H9 (cell line): ENCODE measurements around the gene AEN. TPM values are rescaled to one million over a fixed set of nuclear protein-coding genes. Genes with fewer than 3 reads are reported as not detected.

Experiments used
- DNase-seq: peaks from one replicate; pipeline ENCODE4 v3.0.0-alpha.2; 2017
- H2AFZ ChIP-seq: one replicate; pipeline ENCODE4 v1.6.1; 2013; ENCODE audit warnings: mild to moderate bottlenecking, low read length, control low read depth, moderate library complexity
- H2AK5ac ChIP-seq: 2 replicates; pipeline ENCODE4 v1.6.1; 2013; ENCODE audit warnings: low read length, control low read depth, mixed read lengths; ENCODE audit not compliant: insufficient read length
- H2BK120ac ChIP-seq: one replicate; pipeline ENCODE4 v1.6.1; 2013; ENCODE audit warnings: low read depth, mild to moderate bottlenecking, low read length, control low read depth, inconsistent platforms; ENCODE audit not compliant: poor library complexity, severe bottlenecking
- H2BK12ac ChIP-seq: 2 replicates; pipeline ENCODE4 v1.6.1; 2013; ENCODE audit warnings: low read length, control low read depth, mixed read lengths, low read depth; ENCODE audit not compliant: insufficient read length
- H2BK15ac ChIP-seq: 2 replicates; pipeline ENCODE4 v1.6.1; 2013; ENCODE audit warnings: low read depth, low read length, control low read depth
- H2BK20ac ChIP-seq: one replicate; pipeline ENCODE4 v1.6.1; 2013; ENCODE audit warnings: low read depth, mild to moderate bottlenecking, low read length, control low read depth, inconsistent platforms; ENCODE audit not compliant: poor library complexity, severe bottlenecking
- H2BK5ac ChIP-seq: 2 replicates; pipeline ENCODE4 v1.6.1; 2013; ENCODE audit warnings: low read length, control low read depth, mixed read lengths; ENCODE audit not compliant: insufficient read length
- H3K14ac ChIP-seq: 2 replicates; pipeline ENCODE4 v1.6.1; 2013; ENCODE audit warnings: low read length, control low read depth; ENCODE audit not compliant: insufficient read depth
- H3K18ac ChIP-seq: 2 replicates; pipeline ENCODE4 v1.6.1; 2013; ENCODE audit warnings: low read depth, mild to moderate bottlenecking, mixed read lengths, low read length, control low read depth; ENCODE audit not compliant: insufficient read length
- H3K23ac ChIP-seq: 2 replicates; pipeline ENCODE4 v1.6.1; 2013; ENCODE audit warnings: low read length, control low read depth, mixed read lengths, low read depth; ENCODE audit not compliant: insufficient read length
- H3K23me2 ChIP-seq: 2 replicates; pipeline ENCODE4 v1.6.1; 2013; ENCODE audit warnings: low read depth, mild to moderate bottlenecking, mixed read lengths, low read length, control low read depth; ENCODE audit not compliant: insufficient read length, poor library complexity, severe bottlenecking
- H3K27ac ChIP-seq: 2 replicates; pipeline ENCODE4 v1.5.1; 2013; ENCODE audit warnings: low read length, control low read depth, mixed read lengths, low read depth; ENCODE audit not compliant: insufficient read length
- H3K27me3 ChIP-seq: 2 replicates; pipeline ENCODE4 v1.6.1; 2013; ENCODE audit warnings: low read length, control low read depth, inconsistent platforms; ENCODE audit not compliant: insufficient read depth
- H3K4ac ChIP-seq: 2 replicates; pipeline ENCODE4 v1.6.1; 2013; ENCODE audit warnings: low read depth, mild to moderate bottlenecking, control low read depth, inconsistent platforms, low read length, moderate library complexity
- H3K4me1 ChIP-seq: 2 replicates; pipeline ENCODE4 v1.6.1; 2013; ENCODE audit warnings: low read length, control low read depth, inconsistent platforms; ENCODE audit not compliant: insufficient read depth
- H3K4me2 ChIP-seq: 2 replicates; pipeline ENCODE4 v1.6.1; 2013; ENCODE audit warnings: low read length, control low read depth, mixed read lengths; ENCODE audit not compliant: insufficient read length, insufficient read depth
- H3K56ac ChIP-seq: 2 replicates; pipeline ENCODE4 v1.6.1; 2013; ENCODE audit warnings: low read depth, mild to moderate bottlenecking, mixed read lengths, low read length, control low read depth; ENCODE audit not compliant: insufficient read length
- H3K79me1 ChIP-seq: 2 replicates; pipeline ENCODE4 v1.6.1; 2013; ENCODE audit warnings: low read depth, mild to moderate bottlenecking, moderate library complexity, low read length, control low read depth, inconsistent platforms; ENCODE audit not compliant: insufficient read depth, poor library complexity, severe bottlenecking
- H3K79me2 ChIP-seq: 2 replicates; pipeline ENCODE4 v1.6.1; 2013; ENCODE audit warnings: low read length, control low read depth, inconsistent platforms; ENCODE audit not compliant: insufficient read depth
- H3K9ac ChIP-seq: 2 replicates; pipeline ENCODE4 v1.6.1; 2013; ENCODE audit warnings: low read length, control low read depth, mixed read lengths; ENCODE audit not compliant: insufficient read length; ENCODE audit errors: extremely low read depth
- H3K9me3 ChIP-seq: one replicate; pipeline ENCODE4 v1.6.1; 2013; ENCODE audit warnings: low read depth, low read length, inconsistent platforms; ENCODE audit not compliant: control insufficient read depth
- H3T11ph ChIP-seq: one replicate; pipeline ENCODE4 v1.6.1; 2013; ENCODE audit warnings: mild to moderate bottlenecking, low read length, control low read depth, inconsistent platforms
- H4K20me1 ChIP-seq: one replicate; pipeline ENCODE4 v1.6.1; 2013; ENCODE audit not compliant: control insufficient read depth, insufficient read length, insufficient read depth
- H4K5ac ChIP-seq: 2 replicates; pipeline ENCODE4 v1.6.1; 2013; ENCODE audit warnings: low read depth, mild to moderate bottlenecking, mixed read lengths, low read length, control low read depth; ENCODE audit not compliant: insufficient read length
- H4K8ac ChIP-seq: replicated peaks from 2 replicates; pipeline ENCODE4 v1.6.1; 2013; ENCODE audit warnings: low read length, control low read depth, mixed read lengths, low read depth; ENCODE audit not compliant: insufficient read length
- H4K91ac ChIP-seq: 2 replicates; pipeline ENCODE4 v1.6.1; 2013; ENCODE audit warnings: low read depth, mild to moderate bottlenecking, moderate library complexity, mixed read lengths, low read length, control low read depth; ENCODE audit not compliant: insufficient read length
- H3K27ac Mint-ChIP-seq, 3 experiments: 2 replicates in 2 of 3; 3 replicates in 1 of 3; pipeline ENCODE4 v1.8.0; 2020 to 2021; ENCODE audit warnings: mixed read lengths in 3 of 3, mild to moderate bottlenecking in 1 of 3, moderate library complexity in 1 of 3
- H3K27me3 Mint-ChIP-seq: 2 replicates; pipeline ENCODE4 v1.8.0; 2021; ENCODE audit warnings: low read depth, mild to moderate bottlenecking, moderate library complexity, mixed read lengths
- H3K36me3 Mint-ChIP-seq, 3 experiments: 2 replicates in 2 of 3; 3 replicates in 1 of 3; pipeline ENCODE4 v1.8.0; 2020 to 2021; ENCODE audit warnings: low read depth in 3 of 3, mixed read lengths in 3 of 3; ENCODE audit not compliant: insufficient read depth in 1 of 3
- H3K4me1 Mint-ChIP-seq, 2 experiments: 2 replicates each; pipeline ENCODE4 v1.8.0; 2020; ENCODE audit warnings: mixed read lengths in 2 of 2
- H3K4me3 Mint-ChIP-seq, 2 experiments: 2 replicates in 1 of 2; 3 replicates in 1 of 2; pipeline ENCODE4 v1.8.0; 2020 to 2021; ENCODE audit warnings: mild to moderate bottlenecking in 2 of 2, mixed read lengths in 2 of 2, moderate library complexity in 1 of 2
- H3K9me3 Mint-ChIP-seq, 2 experiments: 2 replicates in 1 of 2; 3 replicates in 1 of 2; pipeline ENCODE4 v1.8.0; 2020; ENCODE audit warnings: mild to moderate bottlenecking in 2 of 2, mixed read lengths in 2 of 2, moderate library complexity in 1 of 2
- WGBS: extraction: QIAGEN DNeasy Blood & Tissue Kit; methylation state at CpG from one replicate; pipeline ENCODE4 v1.1.7; 2013; ENCODE audit warnings: missing lambda C conversion rate, low lambda C conversion rate, mixed read lengths; ENCODE audit not compliant: insufficient read length; ENCODE audit errors: extremely low coverage; 5-methylcytosine and 5-hydroxymethylcytosine counted together
- microRNA-seq: library from miRNA; unstranded; fragments of <30 nt; microRNA quantifications from one replicate; pipeline ENCODE4, GENCODE V29; 2020; ENCODE audit warnings: borderline microRNAs expressed
- total RNA-seq: library from RNA; stranded (reverse); gene quantifications from 2 replicates; pipeline ENCODE4 v1.2.1, GENCODE V29; 2021
- TF ChIP-seq, protein P1 (sequence below): fragments of 200-600 bp; sonication (generic); conservative IDR thresholded peaks from 3 replicates; pipeline ENCODE4 v1.8.0; 2021; ENCODE audit warnings: antibody characterized with exemption, mild to moderate bottlenecking

AEN gene
- total RNA-seq, 1 experiment from 2014 or later, result 132 TPM

GRCh38 chr15:88681610-88682221 is 60.6 kb downstream of the AEN start:
- H3K23ac ChIP-seq, result no peak overlapping the region
- TF ChIP-seq, protein P1, sequence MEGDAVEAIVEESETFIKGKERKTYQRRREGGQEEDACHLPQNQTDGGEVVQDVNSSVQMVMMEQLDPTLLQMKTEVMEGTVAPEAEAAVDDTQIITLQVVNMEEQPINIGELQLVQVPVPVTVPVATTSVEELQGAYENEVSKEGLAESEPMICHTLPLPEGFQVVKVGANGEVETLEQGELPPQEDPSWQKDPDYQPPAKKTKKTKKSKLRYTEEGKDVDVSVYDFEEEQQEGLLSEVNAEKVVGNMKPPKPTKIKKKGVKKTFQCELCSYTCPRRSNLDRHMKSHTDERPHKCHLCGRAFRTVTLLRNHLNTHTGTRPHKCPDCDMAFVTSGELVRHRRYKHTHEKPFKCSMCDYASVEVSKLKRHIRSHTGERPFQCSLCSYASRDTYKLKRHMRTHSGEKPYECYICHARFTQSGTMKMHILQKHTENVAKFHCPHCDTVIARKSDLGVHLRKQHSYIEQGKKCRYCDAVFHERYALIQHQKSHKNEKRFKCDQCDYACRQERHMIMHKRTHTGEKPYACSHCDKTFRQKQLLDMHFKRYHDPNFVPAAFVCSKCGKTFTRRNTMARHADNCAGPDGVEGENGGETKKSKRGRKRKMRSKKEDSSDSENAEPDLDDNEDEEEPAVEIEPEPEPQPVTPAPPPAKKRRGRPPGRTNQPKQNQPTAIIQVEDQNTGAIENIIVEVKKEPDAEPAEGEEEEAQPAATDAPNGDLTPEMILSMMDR, result no peak
- no peak overlapping the region for H4K8ac ChIP-seq
- no peak overlapping the region for H2AFZ ChIP-seq
- WGBS, result no CpG with 5 or more reads among the region's 13 CpGs
- H3K4me1 ChIP-seq, result no peaks in the 10 kb centered on the region
- no peak overlapping the region for H4K5ac ChIP-seq
- H2AK5ac ChIP-seq, result no peak overlapping the region
- no peaks in the 10 kb centered on the region for H3K23me2 ChIP-seq
- H2BK120ac ChIP-seq, result no peak overlapping the region
- no peak overlapping the region for H3K14ac ChIP-seq
- no peak overlapping the region for H2BK12ac ChIP-seq
- no peak overlapping the region for H3K27ac ChIP-seq
- H3K9ac ChIP-seq, result no peak overlapping the region
- Mint-ChIP-seq H3K4me1 (no peaks in the 10 kb centered on the region), H3K9me3 (no peaks in the 10 kb centered on the region), H3K27me3 (peaks cover 13% of the 10 kb centered on the region), H3K36me3 (no peaks in the 10 kb centered on the region; a peak in 1 of 7 replicates), H3K4me3 (no peak overlapping the region), H3K27ac (peak overlapping the region in 1 of 3 experiments; percentile 56; a peak in 1 of 7 replicates)
- no peaks in the 10 kb centered on the region for H3K27me3 ChIP-seq
- H3K9me3 ChIP-seq, result no peaks in the 10 kb centered on the region
- H4K91ac ChIP-seq, result no peak overlapping the region
- H3K56ac ChIP-seq, result no peak overlapping the region
- no peak for DNase-seq
- no peaks in the 10 kb centered on the region for H3K79me1 ChIP-seq
- no peak overlapping the region for H2BK20ac ChIP-seq
- no peak overlapping the region for H3K4me2 ChIP-seq
- no peak overlapping the region for H3K4ac ChIP-seq
- H2BK5ac ChIP-seq, result no peak overlapping the region
- no peak overlapping the region for H3T11ph ChIP-seq
- no peaks in the 10 kb centered on the region for H3K79me2 ChIP-seq
- no peak overlapping the region for H3K18ac ChIP-seq
- H2BK15ac ChIP-seq, result no peak overlapping the region
- H4K20me1 ChIP-seq, result no peaks in the 10 kb centered on the region

Small RNAs within 50 kb of the gene (microRNA-seq; reads per million reads assigned to microRNA genes)
- 0.35 reads per million for gene MIR1179
- not detected for gene MIR3529
- gene MIR7-2, result not detected

Other genes starting within 250 kb of the AEN start
- 27.4 and 29.3 TPM in 2 replicates for gene MRPL46, start 154.0 kb upstream of the AEN start, total RNA-seq
- 51.0 and 54.5 TPM in 2 replicates for gene MRPS11, start 153.6 kb upstream of the AEN start, total RNA-seq
- gene DET1, start 74.7 kb upstream of the AEN start, total RNA-seq, result 6.3 and 6.6 TPM in 2 replicates
- gene ISG20, start 17.7 kb downstream of the AEN start, total RNA-seq, result 4.4 and 7.4 TPM in 2 replicates
- gene ACAN, start 182.1 kb downstream of the AEN start, total RNA-seq, result 0.50 and 0.53 TPM in 2 replicates